ENCODE measurements around the gene SIGLECL1.

The SIGLECL1 gene

GRCh38 chr19:51294977-51295375 is 44.1 kb downstream of the SIGLECL1 start:
- no peak overlapping the region for H3K4me3 ChIP-seq (ENCODE audit: low read depth, low read length)
- DNase-seq (ENCODE audit: low read depth), result no peak
- no peak for TF ChIP-seq CTCF (IDR thresholded peaks at IDR 0.05; ENCODE audit: control insufficient read depth, extremely low read depth, insufficient read depth)

- TF ChIP-seq CTCF (IDR thresholded peaks at IDR 0.05; ENCODE audit: control insufficient read depth, extremely low read depth, insufficient read depth), result no peak
- DNase-seq (ENCODE audit: low read depth), result no peak
- no peak overlapping the region for H3K4me3 ChIP-seq (ENCODE audit: low read depth, low read length)
These were observed 44.7 kb downstream of the SIGLECL1 start for GRCh38 chr19:51295382-51296126.

GRCh38 chr19:51296336-51297093 is 45.6 kb downstream of the SIGLECL1 start:
- H3K4me3 ChIP-seq (ENCODE audit: low read depth, low read length), result no peak overlapping the region
- TF ChIP-seq CTCF (IDR thresholded peaks at IDR 0.05; ENCODE audit: control insufficient read depth, extremely low read depth, insufficient read depth), result peak; percentile 42
- no peak for DNase-seq (ENCODE audit: low read depth)

GRCh38 chr19:51297406-51297805 is 46.5 kb downstream of the SIGLECL1 start:
- no peak for TF ChIP-seq CTCF (IDR thresholded peaks at IDR 0.05; ENCODE audit: control insufficient read depth, extremely low read depth, insufficient read depth)
- no peak overlapping the region for H3K4me3 ChIP-seq (ENCODE audit: low read depth, low read length)
- DNase-seq (ENCODE audit: low read depth), result no peak

GRCh38 chr19:51301266-51301665 is 50.4 kb downstream of the SIGLECL1 start:
- no peak overlapping the region for H3K4me3 ChIP-seq (ENCODE audit: low read depth, low read length)
- DNase-seq (ENCODE audit: low read depth), result no peak
- no peak for TF ChIP-seq CTCF (IDR thresholded peaks at IDR 0.05; ENCODE audit: control insufficient read depth, extremely low read depth, insufficient read depth)

GRCh38 chr19:51305479-51305878 is 54.6 kb downstream of the SIGLECL1 start:
- no peak for TF ChIP-seq CTCF (IDR thresholded peaks at IDR 0.05; ENCODE audit: control insufficient read depth, extremely low read depth, insufficient read depth)
- no peak overlapping the region for H3K4me3 ChIP-seq (ENCODE audit: low read depth, low read length)
- no peak for DNase-seq (ENCODE audit: low read depth)

Measured in LNCaP clone FGC (cell line).